ENCODE data around the gene FAM168A. TPM values are rescaled to one million over a fixed set of nuclear protein-coding genes. Genes with fewer than 3 reads are reported as not detected.

FAM168A gene
- total RNA-seq, 1 donor from 2014 or later, result 19.3 TPM

- no peak overlapping the region for H3K9ac ChIP-seq
Observed at GRCh38 chr11:73414977-73415651, 182.8 kb downstream of the FAM168A start.

GRCh38 chr11:73413256-73413655, 184.7 kb downstream of the FAM168A start:
- H3K36me3 ChIP-seq, result no peaks in the 10 kb centered on the region
- no peaks in the 10 kb centered on the region for H3K27me3 Mint-ChIP-seq (ENCODE audit: insufficient read depth, low read depth)
- no peak overlapping the region for H3K4me3 Mint-ChIP-seq
- peaks cover 38% of the 10 kb centered on the region for H3K36me3 Mint-ChIP-seq
- H2AFZ ChIP-seq (replicated peaks), result no peak overlapping the region
- no peaks in the 10 kb centered on the region for H3F3A ChIP-seq (ENCODE audit: low read depth)
- peaks cover 21% of the 10 kb centered on the region for H3K4me1 Mint-ChIP-seq
- no peak for DNase-seq (ENCODE audit: low spot score)
- no peaks in the 10 kb centered on the region for H3K9me3 Mint-ChIP-seq
- H3K79me2 ChIP-seq (ENCODE audit: low read depth), result no peaks in the 10 kb centered on the region
- no peak overlapping the region for H3K4me2 ChIP-seq
- H3K9ac ChIP-seq, result no peak overlapping the region
- H3K27ac ChIP-seq, result no peak overlapping the region
- H3K27me3 ChIP-seq, result no peaks in the 10 kb centered on the region
- no peak overlapping the region for H3K4me3 ChIP-seq
- no peaks in the 10 kb centered on the region for H3K9me3 ChIP-seq (ENCODE audit: low read depth)
- H3K4me1 ChIP-seq, result peaks cover 4% of the 10 kb centered on the region
- no peaks in the 10 kb centered on the region for H4K20me1 ChIP-seq (ENCODE audit: low read depth)
- peak overlapping the region; percentile 9 for H3K27ac Mint-ChIP-seq
- TF ChIP-seq CTCF (IDR thresholded peaks at IDR 0.05), result no peak
- TF ChIP-seq EZH2phosphoT487 (IDR thresholded peaks at IDR 0.05), result no peak
- TF ChIP-seq EZH2 (IDR thresholded peaks at IDR 0.05), result no peak

More at GRCh38 chr11:73414977-73415651, 182.8 kb downstream of the FAM168A start:
- Histone ChIP-seq H3K4me3 (no peak overlapping the region), H3F3A (ENCODE audit: low read depth) (no peaks in the 10 kb centered on the region), H3K36me3 (no peaks in the 10 kb centered on the region), H3K27me3 (no peaks in the 10 kb centered on the region), H4K20me1 (ENCODE audit: low read depth) (no peaks in the 10 kb centered on the region), H3K79me2 (ENCODE audit: low read depth) (no peaks in the 10 kb centered on the region), H3K4me1 (peaks cover 4% of the 10 kb centered on the region), H3K9me3 (ENCODE audit: low read depth) (no peaks in the 10 kb centered on the region), H3K4me2 (no peak overlapping the region), H3K27ac (no peak overlapping the region), H2AFZ (replicated peaks) (no peak overlapping the region)
- no peak overlapping the region for H3K27ac Mint-ChIP-seq
- peaks cover 21% of the 10 kb centered on the region for H3K4me1 Mint-ChIP-seq
- DNase-seq (ENCODE audit: low spot score), result no peak
- H3K27me3 Mint-ChIP-seq (ENCODE audit: insufficient read depth, low read depth), result no peaks in the 10 kb centered on the region
- no peak overlapping the region for H3K4me3 Mint-ChIP-seq
- no peaks in the 10 kb centered on the region for H3K9me3 Mint-ChIP-seq
- TF ChIP-seq CTCF (IDR thresholded peaks at IDR 0.05) (no peak), EZH2 (IDR thresholded peaks at IDR 0.05) (no peak), EZH2phosphoT487 (IDR thresholded peaks at IDR 0.05) (no peak)
- peaks cover 34% of the 10 kb centered on the region for H3K36me3 Mint-ChIP-seq

GRCh38 chr11:73412308-73412707, 185.6 kb downstream of the FAM168A start:
- Mint-ChIP-seq H3K36me3 (peaks cover 38% of the 10 kb centered on the region), H3K27ac (peak overlapping the region; percentile 9), H3K9me3 (no peaks in the 10 kb centered on the region), H3K4me3 (no peak overlapping the region), H3K27me3 (ENCODE audit: insufficient read depth, low read depth) (peaks cover 3% of the 10 kb centered on the region), H3K4me1 (peaks cover 21% of the 10 kb centered on the region)
- H3K4me3 ChIP-seq, result no peak overlapping the region
- H3K4me2 ChIP-seq, result no peak overlapping the region
- no peak for DNase-seq (ENCODE audit: low spot score)
- no peaks in the 10 kb centered on the region for H3K36me3 ChIP-seq
- no peak overlapping the region for H3K27ac ChIP-seq
- H2AFZ ChIP-seq (replicated peaks), result no peak overlapping the region
- TF ChIP-seq CTCF (IDR thresholded peaks at IDR 0.05), result no peak
- no peak for TF ChIP-seq EZH2phosphoT487 (IDR thresholded peaks at IDR 0.05)
- no peak for TF ChIP-seq EZH2 (IDR thresholded peaks at IDR 0.05)
- no peaks in the 10 kb centered on the region for H3K27me3 ChIP-seq
- H4K20me1 ChIP-seq (ENCODE audit: low read depth), result no peaks in the 10 kb centered on the region
- H3F3A ChIP-seq (ENCODE audit: low read depth), result no peaks in the 10 kb centered on the region
- no peaks in the 10 kb centered on the region for H3K79me2 ChIP-seq (ENCODE audit: low read depth)
- H3K9ac ChIP-seq, result no peak overlapping the region
- H3K9me3 ChIP-seq (ENCODE audit: low read depth), result no peaks in the 10 kb centered on the region
- peaks cover 4% of the 10 kb centered on the region for H3K4me1 ChIP-seq
